Glutamatergic neuron (in vitro differentiated cells): Measurements from ENCODE around the gene MIB2. TPM values are rescaled to one million over a fixed set of nuclear protein-coding genes. Genes with fewer than 3 reads are reported as not detected.

ENCODE experiments used
- DNase-seq: peaks from one replicate; pipeline ENCODE4 v3.0.0; 2022
- H3K27ac Mint-ChIP-seq: one replicate; pipeline ENCODE4 v1.8.0; 2020; ENCODE audit warnings: mild to moderate bottlenecking, mixed read lengths, inconsistent platforms; ENCODE audit not compliant: unreplicated experiment
- H3K27me3 Mint-ChIP-seq: one replicate; pipeline ENCODE4 v1.8.0; 2020; ENCODE audit warnings: mild to moderate bottlenecking, moderate library complexity, mixed read lengths, inconsistent platforms; ENCODE audit not compliant: unreplicated experiment
- H3K36me3 Mint-ChIP-seq: one replicate; pipeline ENCODE4 v1.8.0; 2020; ENCODE audit warnings: mild to moderate bottlenecking, mixed read lengths, inconsistent platforms; ENCODE audit not compliant: unreplicated experiment
- H3K4me1 Mint-ChIP-seq: one replicate; pipeline ENCODE4 v1.8.0; 2020; ENCODE audit warnings: mild to moderate bottlenecking, low read depth, mixed read lengths, inconsistent platforms; ENCODE audit not compliant: unreplicated experiment
- H3K4me3 Mint-ChIP-seq: one replicate; pipeline ENCODE4 v1.8.0; 2020; ENCODE audit warnings: mild to moderate bottlenecking, mixed read lengths, inconsistent platforms; ENCODE audit not compliant: unreplicated experiment
- H3K9me3 Mint-ChIP-seq: one replicate; pipeline ENCODE4 v1.8.0; 2020; ENCODE audit warnings: mild to moderate bottlenecking, moderate library complexity, mixed read lengths, inconsistent platforms; ENCODE audit not compliant: unreplicated experiment
- total RNA-seq: library from RNA; stranded (reverse); fragmentation: NEBNext Ultra II Directional; extraction: Animal tissue kit (Norgen Biotek cat#: 25700); gene quantifications from one replicate; pipeline ENCODE4 v1.2.1, GENCODE V29; 2021; ENCODE audit not compliant: unreplicated experiment
- TF ChIP-seq, protein P1 (sequence below): fragments of 200-600 bp; sonication (generic); IDR thresholded peaks from one replicate; pipeline ENCODE4 v1.5.0; 2021; ENCODE audit not compliant: partially characterized antibody, unreplicated experiment

MIB2 gene
- total RNA-seq, 1 donor from 2014 or later, result 77.7 TPM

DNA sequence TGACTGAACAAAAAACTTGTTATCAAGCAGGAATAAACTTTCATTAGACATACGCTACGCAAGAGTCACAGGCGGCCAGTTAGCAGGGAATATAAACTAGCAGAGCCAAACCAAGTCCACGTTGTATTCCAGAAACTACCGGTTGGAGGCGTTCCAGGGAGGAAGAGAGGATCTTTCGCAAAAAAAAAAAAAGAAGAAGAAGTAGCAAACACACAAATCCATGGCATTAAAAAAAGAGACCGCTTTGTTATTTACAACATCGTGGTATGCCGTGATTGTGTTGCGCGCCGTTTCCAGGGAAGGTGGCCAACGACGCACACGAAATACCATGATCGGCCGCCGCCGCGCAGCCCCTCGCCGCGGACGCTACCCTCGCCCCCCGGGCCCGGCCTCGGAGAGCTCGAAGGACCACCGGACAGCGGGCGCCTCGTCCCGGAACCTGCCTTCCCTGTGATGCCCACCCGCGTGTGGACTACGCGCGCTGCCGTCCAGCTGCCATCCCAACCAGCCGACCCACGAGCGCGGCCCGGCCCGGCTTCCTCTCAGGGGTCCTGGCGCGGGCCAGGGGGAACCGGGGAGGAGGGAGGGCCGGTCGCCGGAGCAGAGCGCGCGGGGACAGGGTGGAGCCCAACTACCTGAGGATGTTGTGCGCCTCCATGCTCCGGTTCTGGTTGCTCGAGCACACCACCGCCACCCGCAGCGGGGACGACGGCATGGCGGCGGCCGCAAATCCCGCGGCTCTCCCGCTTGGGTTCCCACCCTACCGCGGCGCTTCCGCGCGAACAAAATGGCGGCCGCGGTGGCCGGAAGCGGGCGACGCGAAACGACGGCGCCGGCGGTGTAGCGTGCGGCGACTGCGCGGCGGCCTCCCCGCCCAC is 41.2 kb upstream of the MIB2 start:
- H3K27me3 Mint-ChIP-seq, result peaks cover 16% of the 10 kb centered on the region
- peak overlapping the region; percentile 92 for H3K27ac Mint-ChIP-seq
- peaks cover 14% of the 10 kb centered on the region for H3K4me1 Mint-ChIP-seq
- peak overlapping the region; percentile 95 for H3K4me3 Mint-ChIP-seq
- H3K9me3 Mint-ChIP-seq, result peaks cover 21% of the 10 kb centered on the region
- peaks cover 9% of the 10 kb centered on the region for H3K36me3 Mint-ChIP-seq
- TF ChIP-seq, protein P1, sequence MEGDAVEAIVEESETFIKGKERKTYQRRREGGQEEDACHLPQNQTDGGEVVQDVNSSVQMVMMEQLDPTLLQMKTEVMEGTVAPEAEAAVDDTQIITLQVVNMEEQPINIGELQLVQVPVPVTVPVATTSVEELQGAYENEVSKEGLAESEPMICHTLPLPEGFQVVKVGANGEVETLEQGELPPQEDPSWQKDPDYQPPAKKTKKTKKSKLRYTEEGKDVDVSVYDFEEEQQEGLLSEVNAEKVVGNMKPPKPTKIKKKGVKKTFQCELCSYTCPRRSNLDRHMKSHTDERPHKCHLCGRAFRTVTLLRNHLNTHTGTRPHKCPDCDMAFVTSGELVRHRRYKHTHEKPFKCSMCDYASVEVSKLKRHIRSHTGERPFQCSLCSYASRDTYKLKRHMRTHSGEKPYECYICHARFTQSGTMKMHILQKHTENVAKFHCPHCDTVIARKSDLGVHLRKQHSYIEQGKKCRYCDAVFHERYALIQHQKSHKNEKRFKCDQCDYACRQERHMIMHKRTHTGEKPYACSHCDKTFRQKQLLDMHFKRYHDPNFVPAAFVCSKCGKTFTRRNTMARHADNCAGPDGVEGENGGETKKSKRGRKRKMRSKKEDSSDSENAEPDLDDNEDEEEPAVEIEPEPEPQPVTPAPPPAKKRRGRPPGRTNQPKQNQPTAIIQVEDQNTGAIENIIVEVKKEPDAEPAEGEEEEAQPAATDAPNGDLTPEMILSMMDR, result peak; percentile 35
- DNase-seq, result peak; percentile 71

DNA sequence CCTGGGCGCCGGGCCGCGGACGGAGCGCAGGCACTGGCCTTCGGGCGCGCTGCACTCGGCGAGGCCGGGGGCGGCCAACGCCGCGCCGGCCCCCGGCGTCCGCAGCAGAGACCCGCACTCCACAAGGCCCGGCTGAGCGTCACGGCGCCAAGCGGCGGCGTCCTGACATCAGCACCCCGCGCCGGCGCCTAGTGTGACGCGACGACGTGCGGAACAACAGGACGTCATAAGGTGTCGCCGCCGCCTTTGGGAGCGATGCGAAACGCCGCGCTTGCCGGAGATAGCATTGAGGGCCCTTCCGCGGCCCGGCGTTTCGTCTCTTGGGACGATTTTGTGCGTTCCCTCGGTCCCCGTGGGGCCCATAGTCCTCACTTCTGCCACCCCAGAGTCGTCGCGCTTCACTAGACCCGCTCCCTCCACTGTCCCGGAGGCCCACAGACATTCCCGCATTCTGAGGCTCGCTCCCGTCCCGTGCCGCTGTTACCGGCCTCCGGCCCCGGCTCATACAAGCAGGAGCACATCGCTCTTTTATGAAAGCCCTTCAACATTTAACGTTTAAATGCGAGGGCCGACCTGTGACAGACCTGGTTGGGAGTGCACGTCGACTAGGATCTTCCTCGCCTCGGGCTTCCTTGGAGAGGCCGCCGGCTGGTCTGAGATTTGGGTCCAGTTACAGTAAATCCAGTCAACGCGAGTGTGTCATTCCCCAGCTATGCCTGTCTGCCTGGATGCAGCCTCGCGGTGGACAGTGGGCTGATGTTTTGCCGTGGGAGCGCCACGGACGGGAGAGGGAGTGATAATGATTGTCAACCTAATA is 40.4 kb upstream of the MIB2 start, which contains the start of gene SSU72:
Gene SSU72, minus strand, starts transcription at position 143 of the 817 bp plus-strand sequence. CDS start 306 bp downstream, outside the sequence.
- Mint-ChIP-seq H3K36me3 (peaks cover 9% of the 10 kb centered on the region), H3K4me3 (peak within 1 kb of the TSS; percentile 99), H3K9me3 (peaks cover 21% of the 10 kb centered on the region), H3K27me3 (peaks cover 16% of the 10 kb centered on the region), H3K27ac (peak within 1 kb of the TSS; percentile 95), H3K4me1 (peaks cover 11% of the 10 kb centered on the region)
- TF ChIP-seq, protein P1, result no peak
- peak; percentile 94 for DNase-seq

DNA sequence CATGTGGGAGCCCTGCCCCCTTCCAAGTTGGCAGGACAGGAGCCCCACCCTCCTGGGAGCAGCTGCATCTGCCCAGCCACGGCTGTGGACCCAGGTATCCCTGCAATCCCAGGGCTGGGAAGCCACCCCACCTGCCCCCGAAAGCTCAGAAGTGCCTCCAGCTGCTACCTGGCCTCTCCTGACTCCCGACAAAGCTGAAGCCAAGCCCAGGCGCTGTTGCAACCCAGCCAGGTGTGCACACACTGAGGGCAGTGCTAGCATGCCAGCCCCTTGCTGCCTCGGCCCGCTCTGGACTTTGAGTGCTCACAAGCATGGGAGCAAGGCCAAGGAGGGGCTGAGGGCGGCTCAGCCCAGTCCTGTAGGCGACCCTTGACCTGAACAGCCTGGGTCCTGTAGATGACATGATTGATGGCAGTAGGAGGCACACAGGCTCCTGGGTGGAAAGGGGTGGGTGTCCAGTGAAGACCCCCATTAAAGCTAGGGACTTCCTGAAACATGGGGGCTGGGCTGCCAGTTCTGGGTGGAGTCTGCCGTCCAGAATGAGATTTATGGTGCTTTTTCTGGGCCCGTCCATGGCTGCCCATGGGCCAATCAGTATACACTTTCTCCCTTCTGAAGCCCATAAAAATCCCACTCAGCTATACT is 37.8 kb upstream of the MIB2 start:
- peaks cover 13% of the 10 kb centered on the region for H3K27me3 Mint-ChIP-seq
- H3K4me3 Mint-ChIP-seq, result no peak overlapping the region
- H3K4me1 Mint-ChIP-seq, result peaks cover 5% of the 10 kb centered on the region
- TF ChIP-seq, protein P1, result no peak
- no peak overlapping the region for H3K27ac Mint-ChIP-seq
- DNase-seq, result no peak
- peaks cover 23% of the 10 kb centered on the region for H3K9me3 Mint-ChIP-seq
- H3K36me3 Mint-ChIP-seq, result peaks cover 4% of the 10 kb centered on the region

DNA sequence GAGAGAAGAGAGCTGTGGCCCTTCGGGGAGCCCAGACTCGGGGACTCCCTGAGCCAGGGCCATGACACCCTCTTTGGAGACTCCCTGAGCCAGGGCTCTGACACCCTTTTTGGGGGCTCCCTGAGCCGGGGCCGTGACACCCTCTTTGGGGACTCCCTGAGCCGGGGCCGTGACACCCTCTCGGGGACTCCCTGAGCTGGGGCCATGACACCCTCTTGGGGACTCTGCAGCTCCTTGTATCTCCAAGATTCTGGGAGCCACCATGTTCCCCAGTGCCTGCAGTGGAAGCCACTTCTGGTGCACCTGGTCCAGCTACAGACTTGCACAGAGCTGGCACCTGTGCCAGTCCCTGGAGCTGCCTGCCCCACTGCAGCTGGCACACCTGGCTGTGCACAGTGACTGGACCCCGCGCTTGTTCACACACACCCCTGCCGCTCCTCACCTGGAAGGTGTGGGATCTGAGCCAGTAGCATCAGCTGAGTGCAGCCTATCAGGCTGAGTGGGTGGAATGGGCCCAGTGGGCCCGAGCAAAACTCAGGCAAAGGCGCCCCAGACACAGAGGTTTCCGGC is 36.8 kb upstream of the MIB2 start:
- H3K27ac Mint-ChIP-seq, result no peak overlapping the region
- H3K36me3 Mint-ChIP-seq, result peaks cover 4% of the 10 kb centered on the region
- H3K27me3 Mint-ChIP-seq, result peaks cover 15% of the 10 kb centered on the region
- peaks cover 5% of the 10 kb centered on the region for H3K4me1 Mint-ChIP-seq
- DNase-seq, result no peak
- no peak overlapping the region for H3K4me3 Mint-ChIP-seq
- H3K9me3 Mint-ChIP-seq, result peaks cover 16% of the 10 kb centered on the region
- TF ChIP-seq, protein P1, result no peak
